ENCODE measurements around the gene EVC.

Gene EVC

DNA sequence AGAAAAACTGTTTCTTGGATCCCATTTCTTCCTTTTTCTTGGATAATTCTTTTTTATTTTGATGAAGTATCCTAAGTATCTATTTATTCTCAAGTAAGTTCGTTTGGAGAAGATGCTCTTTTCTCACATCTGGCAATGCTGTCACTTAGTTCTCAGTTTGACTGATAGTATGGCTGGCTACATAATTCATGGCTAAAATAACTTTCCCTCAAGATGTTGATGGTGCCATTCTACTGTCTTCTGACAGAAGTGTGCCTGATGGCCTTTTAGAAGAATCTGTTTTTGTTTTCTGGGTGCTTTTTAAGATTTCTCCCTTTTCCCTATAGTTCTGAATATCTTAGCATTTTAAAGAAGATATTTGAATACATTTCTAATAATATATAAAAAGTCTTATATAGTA lies 44.3 kb upstream of the EVC start:
- Histone ChIP-seq H3K4me2 (ENCODE audit: low read length) (no peak overlapping the region), H3K4me3 (ENCODE audit: low read length) (no peak overlapping the region), H3K4me1 (ENCODE audit: low read length) (peaks cover 3% of the 10 kb centered on the region; the same call in 1 of the 2 replicates), H3K9me3 (ENCODE audit: insufficient read depth, low read length) (no peaks in the 10 kb centered on the region), H4K20me1 (ENCODE audit: insufficient read depth, low read length) (no peaks in the 10 kb centered on the region), H3K27me3 (ENCODE audit: low read depth, low read length) (no peaks in the 10 kb centered on the region), H3K27ac (ENCODE audit: low read length) (no peak overlapping the region), H3K9ac (ENCODE audit: low read length) (no peak overlapping the region), H2AFZ (ENCODE audit: low read depth, low read length) (no peak overlapping the region), H3K79me2 (ENCODE audit: low read length) (no peaks in the 10 kb centered on the region), H3K36me3 (replicated peaks; ENCODE audit: low read depth, low read length) (peaks cover 18% of the 10 kb centered on the region)
- TF ChIP-seq, protein P1, sequence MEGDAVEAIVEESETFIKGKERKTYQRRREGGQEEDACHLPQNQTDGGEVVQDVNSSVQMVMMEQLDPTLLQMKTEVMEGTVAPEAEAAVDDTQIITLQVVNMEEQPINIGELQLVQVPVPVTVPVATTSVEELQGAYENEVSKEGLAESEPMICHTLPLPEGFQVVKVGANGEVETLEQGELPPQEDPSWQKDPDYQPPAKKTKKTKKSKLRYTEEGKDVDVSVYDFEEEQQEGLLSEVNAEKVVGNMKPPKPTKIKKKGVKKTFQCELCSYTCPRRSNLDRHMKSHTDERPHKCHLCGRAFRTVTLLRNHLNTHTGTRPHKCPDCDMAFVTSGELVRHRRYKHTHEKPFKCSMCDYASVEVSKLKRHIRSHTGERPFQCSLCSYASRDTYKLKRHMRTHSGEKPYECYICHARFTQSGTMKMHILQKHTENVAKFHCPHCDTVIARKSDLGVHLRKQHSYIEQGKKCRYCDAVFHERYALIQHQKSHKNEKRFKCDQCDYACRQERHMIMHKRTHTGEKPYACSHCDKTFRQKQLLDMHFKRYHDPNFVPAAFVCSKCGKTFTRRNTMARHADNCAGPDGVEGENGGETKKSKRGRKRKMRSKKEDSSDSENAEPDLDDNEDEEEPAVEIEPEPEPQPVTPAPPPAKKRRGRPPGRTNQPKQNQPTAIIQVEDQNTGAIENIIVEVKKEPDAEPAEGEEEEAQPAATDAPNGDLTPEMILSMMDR (IDR thresholded peaks at IDR 0.05; ENCODE audit: low read depth, low read length), result no peak
- TF ChIP-seq EZH2phosphoT487 (IDR thresholded peaks at IDR 0.05; ENCODE audit: low read depth), result no peak

DNA sequence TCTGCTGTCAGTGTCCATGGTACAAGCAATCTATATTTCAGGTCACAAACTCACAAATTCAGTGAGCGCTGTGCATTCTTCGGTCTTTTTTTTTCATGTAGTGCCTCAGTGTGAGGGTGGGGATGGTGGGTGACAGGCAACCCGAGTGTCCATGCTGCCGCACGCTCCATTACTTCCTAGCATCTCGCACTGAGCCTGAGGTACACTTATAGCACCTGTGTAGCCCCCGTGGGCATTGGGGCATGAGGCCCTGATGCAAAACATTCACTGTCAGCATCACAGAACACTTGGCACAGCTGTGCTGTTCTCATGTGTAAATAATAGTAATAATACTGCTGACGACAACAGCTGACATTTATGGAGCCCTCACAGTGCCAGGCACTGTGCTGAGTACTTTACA lies 34.2 kb upstream of the EVC start:
- Histone ChIP-seq H3K27me3 (ENCODE audit: low read depth, low read length) (no peaks in the 10 kb centered on the region), H3K4me3 (ENCODE audit: low read length) (no peak overlapping the region), H3K27ac (ENCODE audit: low read length) (no peak overlapping the region), H4K20me1 (ENCODE audit: insufficient read depth, low read length) (no peaks in the 10 kb centered on the region), H3K4me1 (ENCODE audit: low read length) (no peaks in the 10 kb centered on the region), H3K9ac (ENCODE audit: low read length) (no peak overlapping the region), H3K4me2 (ENCODE audit: low read length) (no peak overlapping the region), H3K36me3 (replicated peaks; ENCODE audit: low read depth, low read length) (peaks cover 16% of the 10 kb centered on the region), H3K79me2 (ENCODE audit: low read length) (no peaks in the 10 kb centered on the region), H3K9me3 (ENCODE audit: insufficient read depth, low read length) (no peaks in the 10 kb centered on the region), H2AFZ (ENCODE audit: low read depth, low read length) (no peak overlapping the region)
- TF ChIP-seq, protein P1 (IDR thresholded peaks at IDR 0.05; ENCODE audit: low read depth, low read length), result no peak
- TF ChIP-seq EZH2phosphoT487 (IDR thresholded peaks at IDR 0.05; ENCODE audit: low read depth), result no peak

DNA sequence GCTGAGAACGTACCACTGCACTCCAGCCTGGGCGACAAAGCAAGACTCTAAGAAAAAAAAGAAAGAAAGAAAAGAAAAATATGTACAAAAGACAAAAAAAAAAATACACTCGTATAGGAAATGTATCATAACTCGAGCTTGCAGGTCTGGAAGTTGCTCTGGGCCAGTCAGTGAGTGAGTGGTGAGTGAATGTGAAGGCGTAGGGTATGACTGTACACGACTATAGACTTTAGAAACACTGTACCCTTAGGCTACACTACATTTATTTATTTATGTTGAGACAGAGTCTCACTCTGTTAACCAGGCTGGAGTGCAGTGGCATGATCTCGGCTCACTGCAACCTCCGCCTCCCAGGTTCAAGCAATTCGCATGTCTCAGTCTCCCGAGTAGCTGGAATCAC lies 32.0 kb upstream of the EVC start:
- H3K9ac ChIP-seq (ENCODE audit: low read length), result no peak overlapping the region
- no peak for TF ChIP-seq EZH2phosphoT487 (IDR thresholded peaks at IDR 0.05; ENCODE audit: low read depth)
- TF ChIP-seq, protein P1 (IDR thresholded peaks at IDR 0.05; ENCODE audit: low read depth, low read length), result no peak
- H3K9me3 ChIP-seq (ENCODE audit: insufficient read depth, low read length), result no peaks in the 10 kb centered on the region
- H3K79me2 ChIP-seq (ENCODE audit: low read length), result no peaks in the 10 kb centered on the region
- peaks cover 17% of the 10 kb centered on the region for H3K36me3 ChIP-seq (replicated peaks; ENCODE audit: low read depth, low read length)
- H3K27ac ChIP-seq (ENCODE audit: low read length), result no peak overlapping the region
- no peak overlapping the region for H3K4me3 ChIP-seq (ENCODE audit: low read length)
- no peaks in the 10 kb centered on the region for H3K4me1 ChIP-seq (ENCODE audit: low read length)
- H2AFZ ChIP-seq (ENCODE audit: low read depth, low read length), result no peak overlapping the region
- no peaks in the 10 kb centered on the region for H3K27me3 ChIP-seq (ENCODE audit: low read depth, low read length)
- no peaks in the 10 kb centered on the region for H4K20me1 ChIP-seq (ENCODE audit: insufficient read depth, low read length)
- H3K4me2 ChIP-seq (ENCODE audit: low read length), result no peak overlapping the region

DNA sequence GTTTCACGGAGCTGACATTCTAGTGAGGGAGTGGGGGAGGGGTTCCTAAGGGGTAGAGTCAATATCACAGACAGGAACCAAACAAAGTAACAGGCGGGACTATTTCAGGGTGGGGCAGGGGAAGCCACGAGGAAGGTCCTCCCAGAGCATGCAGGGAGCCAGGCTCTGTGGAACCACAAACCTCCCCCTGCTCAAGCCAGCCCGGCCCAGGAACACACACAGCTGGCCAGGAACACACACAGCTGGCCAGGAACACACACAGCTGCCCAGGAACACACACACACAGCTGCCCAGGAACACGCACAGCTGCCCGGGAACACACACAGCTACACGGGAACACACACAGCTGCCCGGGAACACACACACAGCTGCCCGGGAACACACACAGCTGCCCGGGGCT lies 27.4 kb upstream of the EVC start:
- Histone ChIP-seq H3K9me3 (ENCODE audit: insufficient read depth, low read length) (no peaks in the 10 kb centered on the region), H3K27me3 (ENCODE audit: low read depth, low read length) (no peaks in the 10 kb centered on the region), H3K4me1 (ENCODE audit: low read length) (no peaks in the 10 kb centered on the region), H4K20me1 (ENCODE audit: insufficient read depth, low read length) (no peaks in the 10 kb centered on the region), H3K4me3 (ENCODE audit: low read length) (no peak overlapping the region), H3K4me2 (ENCODE audit: low read length) (no peak overlapping the region), H3K27ac (ENCODE audit: low read length) (no peak overlapping the region), H3K9ac (ENCODE audit: low read length) (no peak overlapping the region), H3K79me2 (ENCODE audit: low read length) (no peaks in the 10 kb centered on the region), H3K36me3 (replicated peaks; ENCODE audit: low read depth, low read length) (peaks cover 36% of the 10 kb centered on the region), H2AFZ (ENCODE audit: low read depth, low read length) (no peak overlapping the region)
- TF ChIP-seq, protein P1 (IDR thresholded peaks at IDR 0.05; ENCODE audit: low read depth, low read length), result no peak
- TF ChIP-seq EZH2phosphoT487 (IDR thresholded peaks at IDR 0.05; ENCODE audit: low read depth), result no peak

All from OCI-LY3 (cell line).